Activated T-helper 1 cell treated with anti-CD3 and anti-CD28 coated beads, Interleukin-2, amount 50 U/mL, for 16 hours (primary cell): ENCODE measurements around the gene ANKFY1.

Source experiments
- DNase-seq, 2 donors: peaks; one replicate each; pipeline ENCODE4 v3.0.0-alpha.2; 2020; ENCODE audit warnings: low read depth in 1 of 2, low spot score in 1 of 2

Gene ANKFY1

GRCh38 chr17:4178651-4179050 is 85.1 kb downstream of the ANKFY1 start:
- no peak for DNase-seq

GRCh38 chr17:4177806-4178205 is 86.0 kb downstream of the ANKFY1 start:
- DNase-seq: no peak

- DNase-seq: no peak
These were observed 86.8 kb downstream of the ANKFY1 start for GRCh38 chr17:4176808-4177472.

- DNase-seq: peak in 1 of 2 donors; percentile 12
These were observed 87.6 kb downstream of the ANKFY1 start for GRCh38 chr17:4175921-4176807.

GRCh38 chr17:4174556-4174955 is 89.2 kb downstream of the ANKFY1 start:
- DNase-seq: no peak

- no peak for DNase-seq
These were observed 90.0 kb downstream of the ANKFY1 start for GRCh38 chr17:4173781-4174180.

GRCh38 chr17:4172356-4172755 is 91.4 kb downstream of the ANKFY1 start:
- DNase-seq: no peak

GRCh38 chr17:4170639-4171280 is 93.0 kb downstream of the ANKFY1 start:
- no peak for DNase-seq

- DNase-seq: no peak
These were observed 96.0 kb downstream of the ANKFY1 start for GRCh38 chr17:4167786-4168185.

- DNase-seq: no peak
These were observed 97.4 kb downstream of the ANKFY1 start for GRCh38 chr17:4166419-4166818.

- no peak for DNase-seq
These were observed 98.3 kb downstream of the ANKFY1 start for GRCh38 chr17:4165301-4166010.

GRCh38 chr17:4163951-4164350 is 99.8 kb downstream of the ANKFY1 start:
- DNase-seq: no peak

- no peak for DNase-seq
These were observed 100.9 kb downstream of the ANKFY1 start for GRCh38 chr17:4162775-4163466.

GRCh38 chr17:4162321-4162720 is 101.5 kb downstream of the ANKFY1 start:
- no peak for DNase-seq

- no peak for DNase-seq
These were observed 101.8 kb downstream of the ANKFY1 start for GRCh38 chr17:4161967-4162305.

- DNase-seq: no peak
These were observed 102.4 kb downstream of the ANKFY1 start for GRCh38 chr17:4161192-4161966.

- no peak for DNase-seq
These were observed 103.4 kb downstream of the ANKFY1 start for GRCh38 chr17:4160294-4160859.

GRCh38 chr17:4159761-4160160 is 104.0 kb downstream of the ANKFY1 start:
- DNase-seq: no peak

GRCh38 chr17:4157618-4158333 is 106.0 kb downstream of the ANKFY1 start:
- DNase-seq: no peak
